ENCODE measurements around the gene CERCAM.
A peak's percentile ranks its signal among the peaks of the same experiment; 100 is the strongest.

CERCAM gene

DNA sequence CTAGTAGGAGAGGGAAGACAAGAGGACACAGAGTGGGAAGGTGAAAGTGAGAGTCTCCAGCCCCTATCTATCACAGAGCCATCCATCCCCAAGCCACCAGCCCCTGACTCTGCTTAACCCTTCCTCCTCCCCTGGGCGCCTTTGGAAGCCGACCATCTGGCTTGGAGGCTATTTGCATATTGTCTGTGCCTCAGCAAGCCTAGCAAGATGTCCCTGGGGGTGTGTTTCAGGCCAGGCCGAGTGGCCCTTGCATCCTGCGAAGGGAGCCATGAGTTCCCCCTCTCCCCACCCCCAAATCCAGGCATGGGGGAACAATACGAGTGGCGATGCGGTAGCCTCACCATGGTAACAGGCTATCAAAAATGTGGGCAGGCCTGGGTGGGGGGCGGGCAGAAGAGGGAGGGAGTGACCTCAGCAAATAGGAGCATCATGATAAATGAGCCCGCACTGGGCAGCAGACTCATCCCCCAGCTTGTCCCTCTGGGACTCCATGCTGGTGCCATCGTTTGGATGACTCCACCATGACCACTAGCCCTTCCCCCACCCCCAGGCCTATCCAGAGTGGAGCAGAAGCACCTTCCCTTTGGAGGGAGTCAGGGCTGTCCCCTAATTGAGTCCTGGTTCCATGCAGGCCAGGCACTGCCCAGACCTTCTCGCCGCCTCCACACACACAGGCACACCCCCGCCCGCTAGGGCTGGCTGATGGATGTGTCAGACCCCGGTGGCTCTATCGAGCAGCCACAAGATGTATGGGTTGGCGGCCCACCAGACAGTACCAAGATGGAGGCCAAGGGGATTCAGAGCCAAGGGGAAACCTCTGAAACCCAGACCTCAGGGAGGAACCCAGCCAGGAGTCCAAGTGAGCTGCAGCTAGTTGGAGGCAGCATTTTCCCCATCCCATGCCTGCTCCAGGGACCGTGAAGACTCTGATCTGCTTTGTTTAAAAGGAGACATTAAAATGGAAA, 34.9 kb upstream of the CERCAM start:
- no peak for DNase-seq (ENCODE audit: low read depth in 1 of 2, low spot score in 1 of 2)
- no peak for TF ChIP-seq GABPA (IDR thresholded peaks at IDR 0.05; ENCODE audit: low read depth)
- TF ChIP-seq POLR2AphosphoS5 (IDR thresholded peaks at IDR 0.05; ENCODE audit: low read depth) = no peak
- TF ChIP-seq, protein P1, sequence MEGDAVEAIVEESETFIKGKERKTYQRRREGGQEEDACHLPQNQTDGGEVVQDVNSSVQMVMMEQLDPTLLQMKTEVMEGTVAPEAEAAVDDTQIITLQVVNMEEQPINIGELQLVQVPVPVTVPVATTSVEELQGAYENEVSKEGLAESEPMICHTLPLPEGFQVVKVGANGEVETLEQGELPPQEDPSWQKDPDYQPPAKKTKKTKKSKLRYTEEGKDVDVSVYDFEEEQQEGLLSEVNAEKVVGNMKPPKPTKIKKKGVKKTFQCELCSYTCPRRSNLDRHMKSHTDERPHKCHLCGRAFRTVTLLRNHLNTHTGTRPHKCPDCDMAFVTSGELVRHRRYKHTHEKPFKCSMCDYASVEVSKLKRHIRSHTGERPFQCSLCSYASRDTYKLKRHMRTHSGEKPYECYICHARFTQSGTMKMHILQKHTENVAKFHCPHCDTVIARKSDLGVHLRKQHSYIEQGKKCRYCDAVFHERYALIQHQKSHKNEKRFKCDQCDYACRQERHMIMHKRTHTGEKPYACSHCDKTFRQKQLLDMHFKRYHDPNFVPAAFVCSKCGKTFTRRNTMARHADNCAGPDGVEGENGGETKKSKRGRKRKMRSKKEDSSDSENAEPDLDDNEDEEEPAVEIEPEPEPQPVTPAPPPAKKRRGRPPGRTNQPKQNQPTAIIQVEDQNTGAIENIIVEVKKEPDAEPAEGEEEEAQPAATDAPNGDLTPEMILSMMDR (IDR thresholded peaks at IDR 0.05; ENCODE audit: insufficient read depth, low read length) = no peak
- TF ChIP-seq, protein P2, sequence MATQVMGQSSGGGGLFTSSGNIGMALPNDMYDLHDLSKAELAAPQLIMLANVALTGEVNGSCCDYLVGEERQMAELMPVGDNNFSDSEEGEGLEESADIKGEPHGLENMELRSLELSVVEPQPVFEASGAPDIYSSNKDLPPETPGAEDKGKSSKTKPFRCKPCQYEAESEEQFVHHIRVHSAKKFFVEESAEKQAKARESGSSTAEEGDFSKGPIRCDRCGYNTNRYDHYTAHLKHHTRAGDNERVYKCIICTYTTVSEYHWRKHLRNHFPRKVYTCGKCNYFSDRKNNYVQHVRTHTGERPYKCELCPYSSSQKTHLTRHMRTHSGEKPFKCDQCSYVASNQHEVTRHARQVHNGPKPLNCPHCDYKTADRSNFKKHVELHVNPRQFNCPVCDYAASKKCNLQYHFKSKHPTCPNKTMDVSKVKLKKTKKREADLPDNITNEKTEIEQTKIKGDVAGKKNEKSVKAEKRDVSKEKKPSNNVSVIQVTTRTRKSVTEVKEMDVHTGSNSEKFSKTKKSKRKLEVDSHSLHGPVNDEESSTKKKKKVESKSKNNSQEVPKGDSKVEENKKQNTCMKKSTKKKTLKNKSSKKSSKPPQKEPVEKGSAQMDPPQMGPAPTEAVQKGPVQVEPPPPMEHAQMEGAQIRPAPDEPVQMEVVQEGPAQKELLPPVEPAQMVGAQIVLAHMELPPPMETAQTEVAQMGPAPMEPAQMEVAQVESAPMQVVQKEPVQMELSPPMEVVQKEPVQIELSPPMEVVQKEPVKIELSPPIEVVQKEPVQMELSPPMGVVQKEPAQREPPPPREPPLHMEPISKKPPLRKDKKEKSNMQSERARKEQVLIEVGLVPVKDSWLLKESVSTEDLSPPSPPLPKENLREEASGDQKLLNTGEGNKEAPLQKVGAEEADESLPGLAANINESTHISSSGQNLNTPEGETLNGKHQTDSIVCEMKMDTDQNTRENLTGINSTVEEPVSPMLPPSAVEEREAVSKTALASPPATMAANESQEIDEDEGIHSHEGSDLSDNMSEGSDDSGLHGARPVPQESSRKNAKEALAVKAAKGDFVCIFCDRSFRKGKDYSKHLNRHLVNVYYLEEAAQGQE (IDR thresholded peaks at IDR 0.05; ENCODE audit: insufficient replicate concordance, low read depth) = no peak
- no peak for TF ChIP-seq SPI1 (IDR thresholded peaks at IDR 0.05; ENCODE audit: borderline replicate concordance, low read depth)
- Histone ChIP-seq H3K27me3 (ENCODE audit: insufficient read depth, poor library complexity, severe bottlenecking) (no peaks in the 10 kb centered on the region), H3K27ac (replicated peaks) (no peak overlapping the region), H3K4me3 (replicated peaks; ENCODE audit: insufficient read depth, low read length) (no peak overlapping the region)

DNA sequence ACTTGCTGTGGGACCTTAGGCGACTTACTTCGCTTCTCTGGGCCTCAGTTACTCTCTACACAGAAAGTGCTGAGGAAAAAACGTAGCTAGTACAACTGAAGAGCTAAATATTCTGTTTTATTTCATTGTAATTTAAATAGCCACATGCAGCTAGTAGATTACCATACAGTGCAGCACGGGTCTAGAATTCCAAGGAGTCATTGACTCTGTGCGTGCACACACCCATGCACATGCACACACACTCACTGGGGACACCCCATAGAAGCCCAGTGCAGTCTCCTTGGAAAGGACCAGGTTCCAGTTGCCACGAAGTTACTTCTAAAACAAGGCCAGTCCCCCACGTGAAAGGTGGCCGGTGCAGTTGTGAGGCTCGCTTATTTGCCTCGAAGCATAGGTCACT, 32.5 kb upstream of the CERCAM start:
- H3K4me3 ChIP-seq (replicated peaks; ENCODE audit: insufficient read depth, low read length) = no peak overlapping the region
- DNase-seq (ENCODE audit: low read depth in 1 of 2, low spot score in 1 of 2) = no peak
- no peak for TF ChIP-seq SPI1 (IDR thresholded peaks at IDR 0.05; ENCODE audit: borderline replicate concordance, low read depth)
- TF ChIP-seq POLR2AphosphoS5 (IDR thresholded peaks at IDR 0.05; ENCODE audit: low read depth) = no peak
- TF ChIP-seq GABPA (IDR thresholded peaks at IDR 0.05; ENCODE audit: low read depth) = no peak
- TF ChIP-seq, protein P2 (IDR thresholded peaks at IDR 0.05; ENCODE audit: insufficient replicate concordance, low read depth) = no peak
- TF ChIP-seq, protein P1 (IDR thresholded peaks at IDR 0.05; ENCODE audit: insufficient read depth, low read length) = no peak
- no peak overlapping the region for H3K27ac ChIP-seq (replicated peaks)
- H3K27me3 ChIP-seq (ENCODE audit: insufficient read depth, poor library complexity, severe bottlenecking) = no peaks in the 10 kb centered on the region

DNA sequence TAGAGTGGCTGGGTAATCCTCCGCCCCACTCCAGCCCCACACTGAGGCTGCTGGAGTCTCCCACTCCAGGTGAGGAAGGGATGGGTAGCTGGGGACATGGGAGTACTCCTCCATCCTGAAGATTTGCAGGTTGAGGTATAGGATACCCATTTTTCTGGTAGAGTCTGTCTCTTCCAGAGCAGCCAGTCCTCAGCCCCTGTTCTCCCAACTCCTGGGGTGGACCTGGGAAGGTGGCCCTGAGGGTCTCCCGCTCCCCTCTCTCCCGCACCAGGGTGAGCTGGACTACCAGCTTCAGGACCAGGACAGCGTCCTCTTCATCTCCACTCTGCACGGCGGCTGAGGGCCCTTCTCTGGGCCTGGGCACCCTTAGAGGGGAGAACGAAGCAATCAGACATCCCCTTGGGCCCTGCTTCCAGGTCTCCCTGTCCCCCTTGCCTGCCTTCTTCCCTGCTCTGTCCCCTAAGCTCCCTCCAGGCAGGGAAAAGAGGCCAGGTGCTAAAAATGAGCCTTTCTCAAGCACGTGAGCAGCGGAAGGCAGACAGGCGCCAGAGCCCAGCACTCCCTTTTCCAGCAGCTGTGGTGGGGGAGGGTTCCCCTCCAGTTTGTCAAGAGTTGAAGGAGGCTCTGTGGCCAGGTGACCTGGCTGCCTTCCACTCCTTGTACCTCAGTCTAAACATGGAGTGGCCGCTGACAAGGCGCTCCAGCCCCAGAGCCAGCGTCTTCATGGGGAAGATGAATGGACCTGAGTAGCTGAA, 31.1 kb upstream of the CERCAM start:
- H3K27me3 ChIP-seq (ENCODE audit: insufficient read depth, poor library complexity, severe bottlenecking) = no peaks in the 10 kb centered on the region
- H3K27ac ChIP-seq (replicated peaks) = no peak overlapping the region
- no peak overlapping the region for H3K4me3 ChIP-seq (replicated peaks; ENCODE audit: insufficient read depth, low read length)
- no peak for TF ChIP-seq POLR2AphosphoS5 (IDR thresholded peaks at IDR 0.05; ENCODE audit: low read depth)
- TF ChIP-seq, protein P1 (IDR thresholded peaks at IDR 0.05; ENCODE audit: insufficient read depth, low read length) = no peak
- TF ChIP-seq, protein P2 (IDR thresholded peaks at IDR 0.05; ENCODE audit: insufficient replicate concordance, low read depth) = peak; percentile 43
- DNase-seq (ENCODE audit: low read depth in 1 of 2, low spot score in 1 of 2) = no peak

Measured in HL-60 (cell line).